Tongue (tissue), 2 donors: ENCODE measurements around the gene FBXO3. TPM values are rescaled to one million over a fixed set of nuclear protein-coding genes. Genes with fewer than 3 reads are reported as not detected.
"Not testable (repeated sequence)": the region's sequence is repeated elsewhere in the genome, so short reads cannot be mapped to it uniquely, and the experiment has no call there.

ENCODE experiments used
- DNase-seq: peaks from one replicate; pipeline ENCODE4 v3.0.0-alpha.2; 2015
- total RNA-seq: library from RNA; depleted of rRNA; stranded (reverse); fragments of >200 nt; gene quantifications from one replicate; pipeline ENCODE4 v1.2.3, GENCODE V29; 2014

FBXO3 gene
- total RNA-seq, 1 donor from 2014 or later = 75.4 TPM

DNA sequence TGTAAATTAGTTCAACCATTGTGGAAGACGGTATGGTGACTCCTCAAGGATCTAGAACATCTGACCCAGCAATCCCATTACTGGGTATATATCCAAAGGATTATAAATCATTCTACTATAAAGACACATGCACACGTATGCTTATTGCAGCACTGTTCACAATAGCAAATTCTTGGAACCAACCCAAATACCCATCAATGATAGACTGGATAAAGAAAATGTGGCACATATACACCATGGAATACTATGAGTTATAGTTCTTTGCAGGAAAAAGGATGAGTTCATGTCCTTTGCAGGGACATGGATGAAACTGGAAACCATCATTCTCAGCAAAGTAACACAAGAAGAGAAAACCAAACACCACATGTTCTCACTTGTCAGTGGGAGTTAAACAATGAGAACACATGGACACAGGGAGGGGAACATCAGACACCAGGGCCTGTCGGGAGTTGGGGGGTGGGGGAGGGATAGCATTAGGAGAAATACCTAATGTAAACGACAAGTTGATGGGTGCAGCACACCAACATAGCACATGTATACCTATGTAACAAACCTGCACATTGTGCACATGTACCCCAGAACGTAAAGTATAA lies 45.2 kb downstream of the FBXO3 start:
- DNase-seq = peak; percentile 44

DNA sequence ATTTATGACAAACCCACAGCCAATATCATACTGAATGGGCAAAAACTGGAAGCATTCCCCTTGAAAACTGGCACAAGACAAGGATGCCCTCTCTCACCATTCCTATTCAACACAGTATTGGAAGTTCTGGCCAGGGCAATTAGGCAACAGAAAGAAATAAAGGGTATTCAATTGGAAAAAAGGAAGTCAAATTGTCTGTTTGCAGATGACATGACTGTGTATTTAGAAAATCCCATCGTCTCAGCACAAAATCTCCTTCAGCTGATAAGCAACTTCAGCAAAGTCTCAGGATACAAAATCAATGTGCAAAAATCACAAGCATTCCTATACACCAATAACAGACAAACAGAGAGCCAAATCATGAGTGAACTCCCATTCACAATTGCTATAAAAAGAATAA lies 46.8 kb downstream of the FBXO3 start:
- DNase-seq = not testable (repeated sequence)

DNA sequence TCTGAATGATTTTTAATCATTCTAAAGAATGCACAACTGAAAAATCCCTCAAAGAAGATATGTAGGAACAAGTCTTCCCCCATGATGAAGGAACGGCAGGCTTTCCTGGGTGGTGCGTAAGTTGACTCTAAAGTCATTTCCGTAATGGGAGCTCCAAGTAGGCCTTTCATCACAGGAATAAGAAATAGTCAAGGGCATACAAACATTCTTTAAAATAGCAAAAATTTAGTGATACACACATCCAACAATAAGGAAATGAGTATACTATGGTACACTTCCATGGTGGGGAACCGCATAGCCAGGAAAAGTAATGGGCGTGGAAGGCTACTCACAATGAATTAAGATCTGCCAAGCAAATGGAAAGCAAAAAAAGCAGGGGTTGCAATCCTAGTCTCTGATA lies 48.8 kb downstream of the FBXO3 start:
- DNase-seq = no peak

DNA sequence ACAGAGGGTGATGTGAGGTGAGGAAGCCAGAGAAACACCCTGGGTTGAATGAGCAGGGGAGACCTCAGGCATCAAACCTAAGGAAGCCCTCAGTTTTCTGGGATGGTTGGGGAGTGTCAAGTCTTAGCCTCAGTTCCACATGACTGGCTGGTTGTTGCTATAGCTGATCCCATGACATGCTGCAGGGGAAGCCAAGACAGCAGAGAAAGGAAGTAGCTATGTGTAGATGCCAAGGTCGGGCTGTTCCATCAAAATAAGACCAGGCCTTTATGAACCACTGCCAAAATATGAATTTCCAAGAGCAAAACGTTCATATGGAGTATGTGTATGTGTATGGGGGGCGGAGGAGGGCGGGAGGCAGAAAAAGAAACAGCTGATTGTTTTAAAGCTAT lies 49.7 kb downstream of the FBXO3 start:
- DNase-seq = no peak

DNA sequence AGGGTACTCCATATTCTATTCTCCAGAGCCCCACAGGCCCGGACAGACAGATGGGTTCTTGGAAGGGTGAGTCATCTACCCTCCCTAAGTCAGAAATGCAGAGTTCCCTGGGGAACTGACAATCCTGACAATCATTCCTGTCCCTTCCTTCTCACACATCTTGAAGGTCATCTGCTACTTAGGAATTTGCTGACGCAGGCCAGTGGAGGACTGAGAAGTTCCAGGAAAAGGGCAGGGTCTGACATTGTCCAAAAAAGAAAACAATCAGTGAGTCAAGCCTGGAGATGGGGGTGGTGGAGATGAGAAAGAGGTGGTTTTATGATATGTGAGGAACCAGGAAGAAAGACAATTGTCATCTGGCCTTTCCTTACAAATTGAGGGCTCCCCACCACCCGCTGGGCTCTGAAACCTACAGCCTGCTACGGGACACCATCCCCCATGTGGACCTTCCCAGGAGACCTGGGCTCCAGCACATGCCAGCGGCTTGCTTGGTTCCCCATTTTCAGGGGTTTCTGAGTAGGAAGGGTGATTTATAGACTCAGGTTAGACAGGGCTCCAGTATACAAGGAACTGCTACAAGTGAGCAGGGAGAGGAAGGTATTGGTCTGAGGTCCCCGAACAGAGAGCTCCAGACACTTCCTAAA lies 51.0 kb downstream of the FBXO3 start:
- DNase-seq = no peak

DNA sequence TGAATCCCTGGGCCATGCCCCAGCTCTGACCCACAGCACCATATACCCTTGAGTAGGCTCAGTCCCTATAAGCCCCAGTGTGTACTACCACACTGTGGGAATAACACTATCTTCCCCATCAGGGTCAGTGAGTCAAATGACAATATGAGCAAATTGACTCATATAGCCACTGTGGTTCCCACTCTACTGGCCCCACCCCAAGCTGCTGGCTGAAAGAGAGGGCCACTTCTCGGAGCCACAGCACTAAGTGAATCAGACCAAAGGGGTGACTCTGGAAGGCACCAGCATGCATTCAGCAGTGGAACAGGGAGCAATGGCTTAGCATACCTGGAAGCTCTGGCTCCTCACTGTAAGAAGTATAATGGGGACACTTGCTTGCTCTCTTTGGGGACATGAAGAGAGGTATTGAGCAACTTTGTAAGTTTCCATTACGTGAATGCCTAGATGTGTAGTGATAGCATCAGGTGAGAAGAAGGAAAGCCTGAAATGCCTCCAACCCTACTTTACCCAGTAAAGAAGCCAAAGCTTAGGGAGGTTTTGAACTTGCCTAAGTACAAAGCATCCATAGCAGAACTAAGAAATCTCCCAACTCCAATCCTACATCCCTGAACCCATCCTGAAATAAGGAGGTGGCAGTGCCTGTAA lies 51.6 kb downstream of the FBXO3 start:
- no peak for DNase-seq

DNA sequence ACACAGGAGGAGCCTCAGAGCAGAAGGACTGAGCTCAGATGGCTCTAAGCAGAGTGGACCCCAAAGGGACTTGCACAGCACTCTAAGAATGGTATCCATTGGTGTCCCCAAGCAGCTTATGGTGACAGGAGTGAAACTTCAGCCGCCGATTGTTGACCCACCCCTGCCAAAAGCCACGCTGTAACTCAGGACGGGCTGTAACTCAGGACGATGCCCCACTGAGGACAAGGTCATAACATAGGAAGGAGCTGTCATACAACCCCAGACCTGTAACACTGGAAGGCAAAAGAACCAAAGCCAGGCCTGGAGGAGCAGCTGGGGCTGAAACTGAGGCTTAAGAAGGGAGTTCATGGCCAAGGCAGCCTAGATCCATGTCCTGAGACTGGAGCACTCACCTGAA lies 52.3 kb downstream of the FBXO3 start:
- DNase-seq = no peak

DNA sequence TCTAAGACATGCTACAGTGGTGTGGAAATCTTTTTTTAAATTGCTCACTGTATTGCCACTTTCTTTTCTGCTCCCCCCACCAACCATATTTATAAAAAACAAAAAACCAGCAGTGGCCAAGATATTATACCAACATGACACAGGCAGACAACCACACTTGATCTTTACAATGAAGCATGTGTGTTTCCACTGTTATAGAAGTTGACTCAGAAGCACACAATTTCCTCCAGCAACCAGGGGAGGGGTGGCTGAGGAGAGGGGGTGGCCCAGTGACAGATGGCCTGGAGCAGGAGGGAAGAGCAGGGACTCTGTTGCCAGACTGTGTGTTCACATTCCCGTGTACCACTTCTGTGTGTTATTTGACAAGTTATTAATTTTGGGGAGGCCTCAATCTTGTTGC lies 52.9 kb downstream of the FBXO3 start:
- peak; percentile 65 for DNase-seq

DNA sequence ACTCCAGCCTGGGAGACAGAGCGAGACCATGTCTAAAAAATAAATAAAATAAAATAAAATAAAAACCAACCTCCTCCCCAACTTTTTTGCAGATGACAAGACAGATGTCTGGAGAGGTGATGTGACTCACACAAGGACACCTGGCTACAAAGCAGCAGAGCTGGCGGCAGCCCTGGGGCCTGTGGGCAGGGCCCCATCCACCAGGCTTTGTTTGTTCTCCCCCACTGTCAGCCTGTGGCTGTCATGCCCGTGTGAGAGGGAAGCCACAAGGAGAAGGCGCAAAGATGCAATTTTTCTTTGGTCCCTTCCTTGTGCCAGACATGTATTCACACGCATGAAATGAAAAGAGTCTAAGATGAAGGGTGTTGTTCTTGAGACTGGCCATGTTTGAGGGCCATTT lies 54.7 kb downstream of the FBXO3 start:
- DNase-seq = no peak

DNA sequence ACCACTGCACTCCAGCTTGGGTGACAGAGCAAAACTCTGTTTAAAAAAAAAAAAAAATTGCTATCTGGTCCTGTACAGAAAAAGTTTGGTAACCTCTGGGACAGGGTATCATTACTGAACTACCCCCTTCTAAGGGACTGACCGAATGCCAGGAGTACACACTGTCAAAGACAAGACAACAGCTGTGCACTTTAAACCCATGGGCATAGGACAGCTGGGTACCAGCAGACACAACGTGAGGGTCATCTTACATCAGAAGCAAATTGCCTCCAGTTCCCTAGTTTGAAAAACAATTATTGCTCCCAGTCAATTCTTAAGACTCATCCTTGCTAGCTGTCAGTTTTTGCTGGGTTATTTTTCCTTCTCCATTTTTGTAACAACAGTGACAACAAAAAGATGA lies 55.9 kb downstream of the FBXO3 start:
- DNase-seq = peak; percentile 74

DNA sequence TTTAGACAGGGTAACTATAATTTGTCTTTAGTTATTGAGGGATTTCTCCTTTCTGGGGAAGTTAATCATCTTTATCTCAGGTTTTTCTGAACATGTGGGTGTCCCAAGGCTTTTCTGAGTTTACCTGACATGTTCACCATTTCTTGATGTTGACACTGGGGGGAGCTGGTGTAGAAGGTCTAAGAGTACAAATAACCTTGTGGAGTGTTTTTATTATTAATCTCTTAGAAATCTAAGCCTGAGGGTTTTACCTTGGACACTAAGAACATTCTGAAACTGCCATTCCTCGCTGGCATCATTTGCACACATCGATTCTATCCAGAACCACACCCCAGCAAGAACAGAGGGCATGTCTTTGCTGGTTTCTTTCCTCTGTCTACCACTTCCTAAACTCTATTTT lies 58.1 kb downstream of the FBXO3 start:
- DNase-seq = no peak

DNA sequence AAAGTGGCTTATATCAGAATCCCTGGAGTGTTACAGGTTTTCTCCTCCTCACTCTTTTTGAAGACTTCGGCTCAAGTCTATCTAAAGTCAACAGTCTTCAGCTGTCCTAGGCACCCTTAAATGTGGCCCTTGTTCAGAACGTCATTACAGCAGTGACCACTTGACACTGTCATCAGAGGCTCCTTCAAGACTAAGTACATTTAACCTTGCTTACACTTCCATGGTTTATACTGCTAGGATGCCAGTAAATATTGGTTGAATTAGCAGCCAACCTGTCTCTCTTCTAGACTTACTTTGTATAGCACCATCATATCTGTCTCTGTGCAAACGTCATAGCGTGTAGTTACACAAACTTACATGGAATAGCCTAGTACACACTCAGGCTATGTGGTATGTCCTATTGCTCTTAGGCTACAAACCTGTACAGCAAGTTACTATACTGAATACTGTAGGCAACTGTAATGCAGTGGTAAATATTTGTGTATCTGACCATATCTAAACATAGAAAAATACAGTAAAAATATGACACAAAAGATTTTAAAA lies 60.4 kb downstream of the FBXO3 start:
- DNase-seq = no peak

DNA sequence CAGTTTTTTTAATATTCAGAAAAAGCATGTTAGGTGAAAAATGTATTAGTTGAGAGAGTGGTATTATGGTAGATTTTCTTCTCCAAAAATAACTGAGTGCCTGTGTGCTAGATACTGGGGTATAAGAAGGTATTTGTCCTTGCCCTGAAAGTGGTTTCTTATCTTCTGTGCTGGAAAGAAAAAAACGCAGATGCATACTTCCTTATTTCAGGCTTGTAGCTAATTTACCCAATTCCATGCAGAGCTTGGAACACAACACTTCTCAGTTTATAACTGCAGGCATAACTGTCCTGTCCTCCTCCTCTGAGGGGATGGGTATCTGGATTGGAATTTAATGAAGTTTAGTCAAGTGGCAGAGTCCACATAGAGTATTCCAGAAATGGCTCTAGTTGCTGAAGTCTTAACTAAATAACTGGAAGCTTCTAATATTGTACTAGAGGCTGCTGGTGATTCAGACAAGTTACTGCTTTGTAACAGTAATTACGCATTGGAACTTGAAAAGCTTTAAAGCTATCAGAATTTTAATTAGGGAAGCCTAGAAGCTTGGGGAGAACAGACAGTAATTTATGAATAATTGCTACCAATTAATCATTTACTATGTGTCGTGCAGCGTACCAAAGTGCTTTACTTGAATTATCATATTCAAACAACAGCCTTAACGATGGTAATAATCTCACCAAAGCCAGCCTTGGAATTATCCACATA lies 61.0 kb downstream of the FBXO3 start:
- DNase-seq = no peak

DNA sequence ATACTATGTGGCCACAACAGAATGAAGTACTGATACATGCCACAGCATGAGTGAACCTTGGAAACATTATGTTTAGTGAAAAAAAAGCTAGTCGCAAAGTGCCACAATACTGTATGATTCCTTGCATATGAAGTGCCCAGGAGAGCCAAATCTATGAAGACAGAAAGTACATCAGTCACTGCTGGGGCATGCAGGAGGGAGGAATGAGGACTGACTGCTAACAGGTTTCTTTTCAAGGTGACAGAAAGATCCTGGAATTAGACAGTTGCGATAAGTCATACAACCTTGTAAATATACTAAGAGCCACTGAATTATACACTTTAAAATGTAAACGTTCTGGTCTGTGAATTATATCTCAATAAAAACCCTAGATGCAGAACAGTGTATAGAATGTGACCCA lies 61.9 kb downstream of the FBXO3 start:
- DNase-seq = no peak

DNA sequence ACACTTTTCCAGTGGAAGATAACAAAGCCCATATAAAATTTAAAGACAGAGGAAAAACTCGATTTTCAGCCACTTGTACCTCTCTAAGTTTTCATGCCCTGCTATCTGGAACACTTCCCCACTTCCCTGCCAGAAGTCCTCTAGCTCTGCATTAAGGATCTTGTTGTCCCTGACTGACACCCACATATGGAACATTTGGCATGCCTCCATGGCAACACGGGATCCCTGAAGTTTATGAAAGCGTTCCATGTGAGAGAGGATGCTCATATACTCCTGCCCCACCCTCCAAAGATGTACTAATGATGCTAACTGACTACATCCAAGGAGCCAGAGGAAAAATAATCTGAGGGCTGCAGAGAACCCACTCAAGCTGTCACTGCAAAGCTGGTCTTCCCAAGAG lies 64.9 kb downstream of the FBXO3 start:
- peak; percentile 92 for DNase-seq

DNA sequence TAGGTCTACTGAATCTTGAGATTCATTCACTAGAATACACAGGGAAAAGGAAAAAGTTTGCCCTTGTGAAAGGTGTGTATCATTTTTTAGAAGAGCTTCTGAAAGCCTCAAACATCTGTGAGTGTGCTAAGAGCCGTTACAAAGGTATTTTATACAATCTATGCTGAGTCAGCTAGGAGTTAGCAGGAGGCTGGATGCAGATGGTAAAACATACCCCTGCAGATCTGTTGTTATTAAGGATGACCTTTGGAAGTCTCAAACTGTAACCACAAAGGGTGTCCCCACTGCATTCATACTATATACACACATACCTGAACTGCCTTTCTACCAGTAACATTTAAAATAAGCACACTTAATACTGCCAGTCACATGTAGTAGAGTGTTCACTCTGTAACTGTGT lies 65.3 kb downstream of the FBXO3 start:
- no peak for DNase-seq

DNA sequence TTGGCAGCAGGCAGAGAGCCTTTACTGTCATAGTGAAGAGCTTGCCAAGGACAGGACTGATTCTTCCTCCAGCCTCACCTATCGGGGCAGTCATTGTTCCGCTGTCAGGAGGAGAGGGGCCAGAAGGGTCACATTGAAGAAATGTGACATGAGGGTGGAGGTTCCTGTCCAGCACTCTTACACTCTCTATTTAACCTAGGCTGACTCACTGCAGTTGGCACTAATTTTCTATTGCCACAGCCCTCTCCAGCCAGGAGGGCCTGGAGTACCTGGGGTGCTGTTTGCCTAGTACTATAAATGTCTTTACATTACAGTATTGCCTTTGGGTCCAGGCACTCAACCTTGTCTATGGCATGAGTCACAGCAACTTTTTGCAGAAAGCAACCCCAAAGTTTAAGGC lies 66.5 kb downstream of the FBXO3 start:
- DNase-seq = not testable (repeated sequence)

DNA sequence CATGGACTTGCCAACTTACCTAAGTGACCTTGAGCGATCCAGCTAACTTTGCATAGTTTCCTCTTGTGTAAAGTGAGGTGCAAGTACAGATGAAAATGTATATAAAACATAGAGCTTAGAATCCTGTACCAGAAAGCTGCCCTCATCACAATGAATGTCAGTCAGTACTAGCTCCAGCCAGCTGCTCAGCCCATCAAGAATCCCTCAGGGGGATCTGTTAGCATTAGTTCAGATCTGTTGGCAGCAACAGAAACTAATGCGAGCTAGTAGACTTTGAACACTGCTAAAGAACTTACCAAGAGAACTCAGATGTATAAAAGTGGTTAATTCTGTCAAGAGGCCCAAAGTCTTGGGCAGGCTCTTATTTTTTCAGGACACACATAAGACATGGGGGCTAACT lies 67.4 kb downstream of the FBXO3 start:
- DNase-seq = no peak

DNA sequence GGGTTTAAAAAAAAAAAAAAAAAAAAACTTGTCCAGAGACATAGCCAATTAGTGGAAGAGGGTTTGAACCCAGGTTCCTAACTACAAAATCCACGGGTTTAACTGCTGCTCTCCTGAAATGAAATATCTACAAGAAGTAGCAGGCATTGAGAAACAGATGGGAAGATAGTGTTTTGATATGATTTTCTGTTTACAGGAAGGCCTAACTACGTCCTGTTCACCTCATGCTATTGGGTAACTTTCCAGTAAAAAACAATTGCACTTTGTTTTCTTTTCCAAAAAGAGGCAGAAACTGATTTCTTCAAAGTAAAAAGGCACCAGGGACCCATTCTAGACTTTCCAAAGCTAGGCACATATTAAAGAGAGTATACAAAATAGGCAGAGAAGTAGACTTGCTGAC lies 67.8 kb downstream of the FBXO3 start:
- DNase-seq = no peak

DNA sequence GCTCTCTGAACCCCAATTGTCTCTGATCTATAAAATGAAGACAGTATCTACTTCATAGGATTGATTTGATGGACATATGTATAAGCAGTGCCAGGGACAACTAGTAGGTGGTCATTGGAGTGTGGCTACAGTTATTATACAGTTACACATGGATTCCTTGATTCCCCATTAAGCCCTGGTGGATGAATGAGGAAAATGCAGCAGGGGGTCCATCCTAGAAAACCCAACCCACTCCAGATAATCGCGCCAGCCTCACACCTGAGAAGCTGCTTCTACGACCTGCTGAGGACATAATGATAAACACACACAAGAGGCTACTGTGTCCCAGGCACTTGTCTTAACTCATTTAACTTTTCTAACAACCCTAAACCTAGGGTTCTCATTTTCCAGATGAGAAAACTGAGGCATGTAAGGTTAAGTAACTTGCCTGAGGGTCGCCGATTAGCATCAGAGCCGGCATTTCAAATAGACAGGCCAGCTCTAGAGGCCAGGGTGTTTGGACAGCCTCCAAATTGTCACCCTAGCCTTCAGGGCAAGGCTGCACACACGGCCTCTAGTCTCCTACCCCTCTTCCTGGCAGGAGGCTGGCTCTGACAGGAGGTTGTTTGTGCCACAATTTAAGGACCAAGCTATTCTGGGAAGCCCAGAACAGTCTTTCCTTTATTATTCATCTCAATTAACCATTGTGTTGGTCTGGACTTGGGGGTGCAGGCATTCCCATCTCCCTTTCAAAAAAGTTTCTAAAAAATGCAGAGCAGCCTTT lies 69.9 kb downstream of the FBXO3 start:
- no peak for DNase-seq

DNA sequence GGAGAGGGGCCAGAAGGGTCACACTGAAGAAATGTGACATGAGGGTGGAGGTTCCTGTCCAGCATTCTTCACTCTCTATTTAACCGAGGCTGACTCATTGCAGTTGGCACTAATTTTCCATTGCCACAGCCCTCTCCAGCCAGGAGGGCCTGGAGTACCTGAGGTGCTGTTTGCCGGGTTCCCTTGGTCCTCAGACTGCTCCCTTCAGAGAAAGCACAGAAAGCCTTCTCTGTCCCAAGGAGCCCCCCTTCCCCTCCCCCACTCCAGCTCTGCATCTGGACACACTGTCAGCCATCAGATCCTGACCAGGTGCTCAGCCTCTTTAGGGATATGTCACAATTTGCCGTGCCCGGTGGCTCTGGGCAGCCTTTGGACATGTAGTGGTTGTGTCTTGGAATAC lies 70.5 kb downstream of the FBXO3 start:
- no peak for DNase-seq

DNA sequence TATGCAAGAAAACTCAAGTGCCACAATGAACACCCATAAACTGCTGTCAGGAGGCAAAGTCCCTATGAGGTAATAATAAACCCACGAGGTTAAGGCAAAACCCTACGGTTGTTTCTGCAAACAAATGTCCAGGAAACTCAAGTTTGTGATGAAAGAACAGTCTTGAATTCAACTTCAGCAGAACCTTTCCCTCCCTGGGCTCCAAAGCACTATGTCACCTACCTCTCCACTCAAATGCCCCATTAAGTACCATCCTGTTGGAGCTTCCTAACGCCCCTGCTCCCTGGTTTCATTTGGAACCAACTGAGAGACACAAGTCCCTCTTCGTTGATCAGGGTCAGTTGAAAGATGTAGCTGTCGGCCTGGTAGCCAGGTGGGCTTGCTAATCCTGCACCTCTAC lies 71.1 kb downstream of the FBXO3 start:
- no peak for DNase-seq
